Spleen (tissue), 7 donors: ENCODE measurements around the gene RNF227.

ENCODE experiments used
- POLR2A ChIP-seq, 3 donors: fragments of 450-650 bp; IDR thresholded peaks; one replicate each; pipeline ENCODE4 v1.5.1; 2017; ENCODE audit warnings: antibody characterized with exemption in 3 of 3, mild to moderate bottlenecking in 1 of 3
- TF ChIP-seq, protein P1 (sequence below), 11 experiments: fragments of 200-600 bp in 7 of 11; fragments of 450-650 bp in 4 of 11; sonication (generic) in 4 of 11; IDR thresholded peaks in 8 of 11; conservative IDR thresholded peaks in 3 of 11; 1 replicate in 7 of 11; 2 replicates in 4 of 11; pipeline versions ENCODE4 v1.4.0 to v1.8.0; 2016 to 2021; ENCODE audit warnings: antibody characterized with exemption in 11 of 11, inconsistent platforms in 4 of 11, mild to moderate bottlenecking in 1 of 11
- donor health status: DM: no; HTN: no; CAD: no; lungs with moderate emphysema.
- donor health status: DM: no; HTN: no; CAD: no.
- donor health status: DM: no; HTN: no; CAD: no.

GRCh38 chr17:7930841-7931631 is 14.9 kb upstream of the RNF227 start:
- TF ChIP-seq, protein P1, sequence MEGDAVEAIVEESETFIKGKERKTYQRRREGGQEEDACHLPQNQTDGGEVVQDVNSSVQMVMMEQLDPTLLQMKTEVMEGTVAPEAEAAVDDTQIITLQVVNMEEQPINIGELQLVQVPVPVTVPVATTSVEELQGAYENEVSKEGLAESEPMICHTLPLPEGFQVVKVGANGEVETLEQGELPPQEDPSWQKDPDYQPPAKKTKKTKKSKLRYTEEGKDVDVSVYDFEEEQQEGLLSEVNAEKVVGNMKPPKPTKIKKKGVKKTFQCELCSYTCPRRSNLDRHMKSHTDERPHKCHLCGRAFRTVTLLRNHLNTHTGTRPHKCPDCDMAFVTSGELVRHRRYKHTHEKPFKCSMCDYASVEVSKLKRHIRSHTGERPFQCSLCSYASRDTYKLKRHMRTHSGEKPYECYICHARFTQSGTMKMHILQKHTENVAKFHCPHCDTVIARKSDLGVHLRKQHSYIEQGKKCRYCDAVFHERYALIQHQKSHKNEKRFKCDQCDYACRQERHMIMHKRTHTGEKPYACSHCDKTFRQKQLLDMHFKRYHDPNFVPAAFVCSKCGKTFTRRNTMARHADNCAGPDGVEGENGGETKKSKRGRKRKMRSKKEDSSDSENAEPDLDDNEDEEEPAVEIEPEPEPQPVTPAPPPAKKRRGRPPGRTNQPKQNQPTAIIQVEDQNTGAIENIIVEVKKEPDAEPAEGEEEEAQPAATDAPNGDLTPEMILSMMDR (IDR thresholded peaks at IDR 0.05 in 8 of 11, conservative IDR thresholded peaks at IDR 0.05 in 3 of 11): no peak
- TF ChIP-seq POLR2A (IDR thresholded peaks at IDR 0.05): no peak
